LNCaP clone FGC (cell line): Measurements from ENCODE around the gene MALSU1.

ENCODE experiments used
- DNase-seq: peaks from one replicate; pipeline ENCODE4 v3.0.0-alpha.2; 2011; ENCODE audit warnings: low read depth
- H3K4me3 ChIP-seq: 2 replicates; pipeline ENCODE4 v1.5.1; 2011; ENCODE audit warnings: mild to moderate bottlenecking, low read depth, low read length, control low read depth
- TF ChIP-seq, protein P1 (sequence below): IDR thresholded peaks from 2 replicates; pipeline ENCODE4 v1.5.1; 2012; ENCODE audit warnings: mild to moderate bottlenecking; ENCODE audit not compliant: control insufficient read depth, insufficient read depth; ENCODE audit errors: extremely low read depth

The MALSU1 gene

DNA sequence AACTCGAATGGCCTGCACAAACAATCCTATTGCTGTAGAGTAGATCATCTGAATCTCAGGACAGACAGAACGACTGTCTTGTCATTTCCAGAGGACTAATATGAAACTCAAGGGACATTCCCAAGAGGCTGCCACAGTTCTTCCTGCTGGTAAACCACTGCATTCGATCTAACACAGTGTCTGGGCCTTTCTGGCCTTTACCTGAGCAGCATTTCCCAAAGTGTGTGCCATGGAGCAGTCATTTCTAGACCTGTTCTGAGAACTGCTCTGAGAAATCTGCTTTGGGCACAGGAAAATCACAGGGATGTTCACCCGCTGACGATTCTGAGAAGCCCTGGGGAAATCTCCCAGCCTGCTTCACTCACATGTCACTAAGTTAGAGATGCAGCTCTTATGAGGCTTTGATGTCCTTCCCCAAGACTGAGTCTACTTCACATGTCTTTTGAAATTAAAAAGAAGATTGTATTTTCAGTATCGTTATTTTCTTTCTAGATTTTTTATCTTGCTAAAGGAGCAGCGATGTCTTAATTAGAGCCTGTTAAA, 34.2 kb upstream of the MALSU1 start:
- no peak for DNase-seq
- TF ChIP-seq, protein P1, sequence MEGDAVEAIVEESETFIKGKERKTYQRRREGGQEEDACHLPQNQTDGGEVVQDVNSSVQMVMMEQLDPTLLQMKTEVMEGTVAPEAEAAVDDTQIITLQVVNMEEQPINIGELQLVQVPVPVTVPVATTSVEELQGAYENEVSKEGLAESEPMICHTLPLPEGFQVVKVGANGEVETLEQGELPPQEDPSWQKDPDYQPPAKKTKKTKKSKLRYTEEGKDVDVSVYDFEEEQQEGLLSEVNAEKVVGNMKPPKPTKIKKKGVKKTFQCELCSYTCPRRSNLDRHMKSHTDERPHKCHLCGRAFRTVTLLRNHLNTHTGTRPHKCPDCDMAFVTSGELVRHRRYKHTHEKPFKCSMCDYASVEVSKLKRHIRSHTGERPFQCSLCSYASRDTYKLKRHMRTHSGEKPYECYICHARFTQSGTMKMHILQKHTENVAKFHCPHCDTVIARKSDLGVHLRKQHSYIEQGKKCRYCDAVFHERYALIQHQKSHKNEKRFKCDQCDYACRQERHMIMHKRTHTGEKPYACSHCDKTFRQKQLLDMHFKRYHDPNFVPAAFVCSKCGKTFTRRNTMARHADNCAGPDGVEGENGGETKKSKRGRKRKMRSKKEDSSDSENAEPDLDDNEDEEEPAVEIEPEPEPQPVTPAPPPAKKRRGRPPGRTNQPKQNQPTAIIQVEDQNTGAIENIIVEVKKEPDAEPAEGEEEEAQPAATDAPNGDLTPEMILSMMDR = no peak
- H3K4me3 ChIP-seq = no peak overlapping the region

DNA sequence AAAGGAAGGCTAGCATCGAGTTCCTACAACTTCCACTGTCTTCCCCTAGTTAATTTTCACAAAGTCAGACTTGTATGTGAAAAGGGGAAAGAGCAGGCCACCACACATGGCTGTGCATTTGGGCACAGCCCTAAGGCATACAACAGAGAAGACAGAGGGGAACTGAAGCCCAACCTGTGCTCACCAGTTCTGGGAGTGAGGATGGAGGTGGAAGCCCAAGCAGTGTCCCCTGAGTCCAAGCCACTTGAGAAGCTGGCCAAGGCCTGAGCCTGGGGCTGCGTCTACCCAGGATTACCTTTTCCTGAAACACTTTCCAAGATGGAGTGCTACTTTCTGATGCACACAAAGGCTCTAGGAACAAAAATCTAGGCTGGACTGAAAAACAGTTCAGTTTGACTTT, 32.2 kb upstream of the MALSU1 start:
- no peak overlapping the region for H3K4me3 ChIP-seq
- no peak for DNase-seq
- TF ChIP-seq, protein P1 = no peak

DNA sequence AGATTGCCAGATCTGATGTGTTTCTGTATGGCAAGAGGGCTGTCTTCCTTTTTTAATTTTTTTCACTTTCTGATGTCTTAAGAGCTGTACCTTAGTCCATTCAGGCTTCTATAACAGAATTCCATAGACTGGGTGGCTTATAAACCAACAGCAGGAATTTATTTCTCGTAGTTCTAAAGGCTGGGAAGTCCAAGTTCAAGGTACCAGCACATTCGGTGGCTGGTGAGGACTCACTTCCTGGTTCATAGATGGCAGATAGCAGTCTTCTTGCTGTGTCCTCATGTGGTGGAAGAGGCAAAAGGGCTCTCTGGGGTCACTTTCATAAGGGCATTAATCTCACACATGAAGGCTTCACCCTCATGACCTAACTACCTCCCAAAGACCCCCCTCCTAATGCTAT, 31.8 kb upstream of the MALSU1 start:
- no peak overlapping the region for H3K4me3 ChIP-seq
- TF ChIP-seq, protein P1 = no peak
- DNase-seq = no peak

DNA sequence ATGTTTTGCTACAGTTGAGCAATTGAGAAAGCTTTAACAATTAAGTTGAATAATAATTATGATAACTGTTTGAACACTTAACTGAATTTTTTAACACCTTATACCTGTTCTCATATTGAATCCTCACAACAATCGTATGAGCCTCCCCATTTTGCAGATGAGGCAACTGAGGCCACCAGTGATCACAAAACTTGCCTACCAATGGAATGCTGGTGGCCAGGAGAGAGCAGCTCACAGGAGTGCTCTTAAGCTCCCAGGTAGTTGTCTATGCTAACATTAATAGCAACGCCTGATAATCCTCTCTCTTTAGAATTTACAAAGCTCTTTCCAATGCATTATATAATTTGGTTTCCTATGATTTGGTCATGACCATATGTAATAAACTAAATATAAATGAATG, 31.0 kb upstream of the MALSU1 start:
- DNase-seq = no peak
- TF ChIP-seq, protein P1 = no peak
- H3K4me3 ChIP-seq = no peak overlapping the region

DNA sequence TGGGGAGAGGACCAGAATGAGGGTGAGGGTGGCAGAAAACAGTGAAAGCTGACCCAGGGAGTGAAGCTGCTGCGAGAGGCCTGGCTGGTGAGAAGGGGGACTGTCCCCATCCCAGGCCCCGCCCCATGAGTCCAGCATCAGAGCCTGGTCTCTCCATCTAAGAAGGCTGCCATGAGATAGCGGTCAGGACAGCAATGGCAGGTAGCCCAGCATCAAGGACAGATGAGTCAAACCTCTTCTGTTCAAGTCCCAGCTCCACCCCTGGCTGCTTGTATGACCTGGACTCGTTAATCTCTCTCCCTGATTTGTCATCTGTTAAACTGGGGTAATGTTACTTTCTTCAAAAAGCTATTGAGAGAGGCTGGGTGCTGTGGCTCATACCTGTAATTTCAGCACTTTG, 30.4 kb upstream of the MALSU1 start:
- TF ChIP-seq, protein P1 = no peak
- DNase-seq = no peak
- H3K4me3 ChIP-seq = no peak overlapping the region

DNA sequence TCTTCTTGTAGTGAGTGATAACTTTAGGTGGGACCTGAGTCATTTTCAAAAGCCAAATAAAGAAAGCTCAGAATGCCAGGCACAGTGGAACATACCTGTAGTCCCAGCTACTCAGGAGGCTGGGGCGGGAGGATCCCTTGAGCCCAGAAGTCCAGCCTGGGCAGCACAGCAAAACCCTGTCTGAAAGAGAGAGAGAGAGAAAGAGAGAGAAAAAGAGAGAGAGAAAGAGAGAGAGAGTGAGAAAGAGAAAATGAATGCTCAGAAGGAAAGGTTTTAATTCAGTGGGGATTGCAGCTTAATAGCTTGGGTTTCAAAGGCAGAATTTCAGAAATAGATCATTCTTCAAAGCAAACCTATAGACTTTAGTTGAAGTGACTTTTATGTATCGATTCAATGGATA, 26.9 kb upstream of the MALSU1 start:
- TF ChIP-seq, protein P1 = no peak
- no peak overlapping the region for H3K4me3 ChIP-seq
- DNase-seq = no peak

DNA sequence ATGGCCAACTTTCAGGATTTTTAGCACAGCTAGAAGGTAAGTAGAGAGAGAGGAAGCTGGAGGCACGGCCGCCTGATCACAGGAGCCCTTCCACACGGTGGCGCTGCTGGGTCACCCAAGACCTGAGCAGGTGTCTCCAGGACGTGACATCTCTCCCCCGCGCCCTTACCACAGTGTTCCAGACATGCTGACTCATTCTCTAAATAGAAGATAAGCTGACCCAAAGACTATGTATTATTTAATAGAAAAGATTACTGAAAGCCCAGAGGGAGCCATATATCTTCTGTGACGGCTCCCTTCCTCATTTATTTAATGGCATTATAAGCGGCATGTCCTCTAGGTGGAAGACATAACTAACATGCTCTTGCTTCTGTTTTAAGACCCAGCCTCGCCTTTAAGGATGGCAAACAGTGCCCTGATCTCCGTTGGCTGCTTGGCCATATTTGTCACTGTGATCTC, 26.0 kb upstream of the MALSU1 start:
- DNase-seq = peak; percentile 93
- H3K4me3 ChIP-seq = peak overlapping the region; percentile 10; the same call in 1 of the 2 replicates

More for the DNA sequence above, 26.0 kb upstream of the MALSU1 start:
- TF ChIP-seq, protein P1 = peak; percentile 92
